Astrocyte (in vitro differentiated cells and primary cell): ENCODE data around the gene ROBO2.

Experiments
- CTCF ChIP-seq: IDR thresholded peaks from 2 replicates; pipeline ENCODE4 v1.5.1; 2011; ENCODE audit warnings: low read depth, mild to moderate bottlenecking, inconsistent platforms, low read length, moderate library complexity; ENCODE audit not compliant: insufficient read depth
- EZH2 ChIP-seq: IDR thresholded peaks from 2 replicates; pipeline ENCODE4 v1.6.1; 2012; ENCODE audit warnings: mild to moderate bottlenecking, low read length, inconsistent platforms; ENCODE audit not compliant: insufficient read depth

- no peak for TF ChIP-seq CTCF
- TF ChIP-seq EZH2 = no peak
Observed at GRCh38 chr3:77489216-77489615, 449.3 kb downstream of the ROBO2 start.
